CD4-positive, alpha-beta T cell treated with Interferon alpha-2 for 1 hour (primary cell): ENCODE data around the gene EIF4E1B.

ENCODE experiments used
- DNase-seq, 2 donors: peaks; one replicate each; pipeline ENCODE4 v3.0.0-alpha.2; 2020 to 2022

The EIF4E1B gene

DNA sequence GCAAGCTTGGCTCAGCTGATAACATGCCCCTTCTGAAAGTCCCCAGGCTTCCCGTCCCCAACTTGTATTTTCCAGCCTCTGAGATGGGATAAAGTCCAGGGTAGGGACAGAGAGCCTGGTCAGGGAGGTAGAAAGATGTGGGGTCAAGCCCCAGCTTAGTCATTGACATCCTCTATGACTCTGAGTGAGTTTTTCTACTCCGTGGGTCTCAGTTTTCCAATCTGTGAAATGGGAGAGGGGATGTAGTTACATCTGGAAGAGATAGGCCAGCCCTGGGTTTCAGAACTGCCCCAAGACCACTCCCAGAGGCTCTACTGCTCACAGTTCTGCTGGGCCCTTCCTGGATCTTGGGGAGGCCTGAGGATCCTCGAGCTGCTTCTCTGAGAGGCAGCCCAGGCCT, 23.6 kb upstream of the EIF4E1B start:
- DNase-seq = no peak

DNA sequence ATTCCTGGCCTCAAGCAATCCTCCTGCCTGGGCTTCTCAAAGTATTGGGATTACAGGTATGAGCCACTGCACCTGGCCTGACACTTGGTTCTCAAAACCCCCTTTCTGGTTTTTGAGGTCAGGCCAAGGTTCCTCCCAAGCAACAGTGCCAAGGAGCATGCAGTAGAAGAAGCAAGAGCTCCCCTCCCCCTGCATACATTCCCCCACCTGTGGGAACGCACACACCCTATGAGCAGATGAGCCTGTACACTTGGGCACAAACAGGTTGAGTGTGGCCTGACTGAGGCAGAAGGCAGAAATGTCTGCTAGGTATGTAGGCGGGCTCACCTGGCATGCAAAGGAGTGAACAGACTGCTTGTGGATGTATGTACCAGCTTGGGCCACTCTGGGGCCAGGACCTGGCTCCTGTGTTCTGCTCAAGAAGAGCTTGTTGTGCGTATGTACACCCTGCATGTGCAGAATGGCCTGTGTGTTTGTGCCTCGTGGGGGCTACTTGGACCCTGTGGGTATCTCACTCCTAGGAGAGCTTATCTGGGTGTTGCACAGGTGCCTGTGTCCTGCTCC, 22.3 kb upstream of the EIF4E1B start:
- DNase-seq = no peak

DNA sequence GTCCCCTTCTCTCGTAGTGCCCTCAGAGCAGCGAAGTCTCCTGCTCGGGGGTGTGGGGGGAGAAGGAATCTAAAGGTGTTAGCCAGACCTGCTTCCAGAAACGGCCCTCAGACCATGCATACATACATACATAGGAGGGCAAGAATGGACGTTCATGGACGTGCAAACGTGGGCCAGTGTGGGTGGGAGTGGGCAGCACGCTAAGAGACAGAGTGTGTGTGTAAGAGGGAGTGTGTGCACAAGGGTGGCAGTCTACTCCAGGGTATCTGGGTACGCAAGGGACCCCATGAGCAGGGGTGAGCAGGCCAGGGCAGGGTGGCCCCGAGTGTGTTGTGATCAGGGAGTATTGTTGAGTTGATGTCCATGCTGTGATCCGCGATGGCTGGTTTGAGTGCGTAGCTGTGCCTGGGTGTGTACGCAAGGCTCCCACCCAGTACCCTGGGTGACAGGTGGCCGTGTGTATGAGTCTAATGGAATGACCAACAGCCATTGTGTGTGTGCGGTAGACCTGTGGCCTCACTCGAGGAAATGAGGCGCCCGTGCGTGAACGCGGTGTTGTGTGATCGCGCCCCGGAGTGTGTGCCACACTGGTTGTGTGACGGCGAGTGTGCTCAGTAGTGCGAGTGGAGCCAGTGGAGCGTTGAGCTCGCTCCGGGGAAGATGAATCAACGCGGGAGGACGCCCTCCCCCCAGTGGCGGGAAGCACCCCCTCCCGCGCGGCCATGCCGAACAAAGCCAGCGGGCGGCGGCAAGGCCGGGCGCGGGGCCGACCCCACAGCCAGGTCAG, 21.3 kb upstream of the EIF4E1B start:
- DNase-seq = peak in 1 of 2 donors; percentile 10

DNA sequence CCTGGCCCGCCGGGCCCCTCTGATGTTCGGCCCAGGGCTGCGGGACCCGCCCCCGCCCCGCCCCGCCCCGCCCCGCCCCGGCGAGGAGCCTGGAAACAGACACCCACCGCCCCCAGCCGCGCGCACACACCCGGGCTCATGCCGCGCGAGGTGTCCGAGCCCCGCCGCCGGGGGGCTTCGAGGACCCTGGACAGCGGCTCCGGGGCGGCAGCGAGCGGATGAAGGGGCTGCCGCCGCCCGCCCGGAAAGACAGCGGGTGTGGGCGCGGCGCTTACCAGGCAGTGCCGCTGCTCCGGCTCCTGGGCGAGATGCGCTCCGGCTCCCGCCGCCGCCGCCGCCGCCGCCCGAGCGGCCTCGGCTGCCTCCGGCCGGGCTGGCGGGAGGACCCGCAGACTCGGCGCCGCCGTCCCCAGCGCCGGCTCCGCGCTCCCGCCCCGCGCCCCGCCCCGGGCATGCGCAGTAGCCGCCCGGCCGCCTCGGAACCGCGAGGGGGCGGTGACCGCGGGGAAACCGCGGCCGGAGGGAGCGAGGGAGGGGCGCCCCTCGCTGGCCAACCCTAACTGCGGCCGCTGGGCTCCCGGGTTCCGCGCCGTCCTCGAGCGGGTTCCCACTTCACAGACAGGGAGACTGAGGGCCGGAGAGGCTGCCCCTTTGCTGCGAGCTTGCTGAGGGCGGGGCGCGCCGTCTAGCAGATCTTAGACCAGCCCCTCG, 20.6 kb upstream of the EIF4E1B start, which contains the start of gene GPRIN1:
GPRIN1 (minus strand) TSS at position 433 of the 711 bp plus-strand sequence. CDS start 10,322 bp downstream, outside the sequence.
- DNase-seq = peak; percentile 44 to 67

DNA sequence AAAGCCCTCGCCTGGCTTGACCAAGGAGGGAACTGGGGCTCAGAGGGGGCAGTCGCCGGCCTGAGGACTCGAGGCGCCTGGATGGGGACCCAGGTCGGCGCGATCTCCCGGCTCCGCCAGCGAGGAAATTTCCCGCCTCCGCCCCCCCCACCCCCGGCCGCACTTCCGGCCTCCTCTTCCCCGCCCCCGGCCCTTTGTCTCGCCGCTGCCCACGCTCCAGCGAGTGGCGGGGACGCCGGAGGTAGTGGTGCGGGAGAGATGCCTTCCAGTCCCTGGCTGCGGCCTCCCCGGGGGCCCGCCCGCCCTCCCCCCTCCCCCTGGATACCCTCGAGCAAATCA, 20.1 kb upstream of the EIF4E1B start:
- DNase-seq = peak in 1 of 2 donors; percentile 7

DNA sequence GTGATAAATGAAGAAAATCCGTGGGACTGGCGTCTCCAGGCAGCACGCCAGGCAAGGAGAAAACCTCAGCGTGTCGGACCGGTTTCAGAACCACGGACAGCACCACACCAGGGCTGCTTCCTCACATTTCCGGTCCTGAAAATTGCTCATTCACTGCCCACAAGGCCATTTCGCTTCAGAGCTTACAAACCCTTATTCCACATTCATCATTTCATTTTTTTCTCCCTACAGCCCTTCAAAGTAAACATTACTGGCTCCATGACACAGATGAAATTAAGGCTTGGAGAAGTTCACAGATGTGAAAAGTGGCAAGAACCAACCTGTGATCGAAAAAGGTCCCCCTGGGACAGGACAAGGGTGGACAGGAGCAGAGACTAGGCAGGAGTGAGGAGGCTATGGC, 19.0 kb upstream of the EIF4E1B start:
- DNase-seq = peak; percentile 45 to 58

DNA sequence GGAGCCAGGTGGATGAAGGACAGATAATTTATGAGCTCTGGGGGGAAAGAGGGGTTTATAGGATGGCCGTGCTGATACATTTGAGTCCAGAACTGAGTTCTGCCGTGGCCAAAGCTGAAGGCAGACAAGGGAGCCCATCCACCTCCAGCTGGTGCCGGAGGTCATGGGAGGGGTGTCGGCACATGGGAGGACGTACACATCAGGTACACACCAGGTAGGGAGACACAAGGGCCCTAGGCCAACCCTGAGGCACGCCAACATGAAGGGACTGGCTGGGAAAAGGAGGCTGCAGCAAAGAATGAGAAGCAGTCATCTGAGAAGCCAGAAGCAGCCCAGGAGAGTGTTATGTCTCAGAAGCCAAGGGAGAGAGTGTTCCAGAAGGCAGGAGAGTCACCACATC, 18.5 kb upstream of the EIF4E1B start:
- no peak for DNase-seq

DNA sequence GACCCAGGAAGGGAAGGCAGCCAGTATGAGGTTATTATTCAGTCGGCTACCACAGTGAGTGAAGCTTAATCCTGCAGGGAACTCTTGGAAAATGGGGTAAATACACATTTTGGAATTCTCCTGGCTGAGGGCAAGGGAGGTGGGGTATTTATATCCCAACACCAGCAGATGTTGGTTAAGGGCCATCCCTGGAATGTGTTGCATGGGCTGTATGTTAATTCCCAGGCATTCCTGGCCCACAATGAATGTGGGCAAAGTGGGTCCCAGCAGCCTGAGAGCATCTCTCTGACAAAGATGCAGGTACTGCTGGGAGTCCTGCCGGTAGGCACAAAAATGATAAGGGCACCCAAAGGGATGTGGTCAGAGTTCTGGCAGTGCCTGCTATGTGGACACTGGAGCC, 17.6 kb upstream of the EIF4E1B start:
- no peak for DNase-seq

DNA sequence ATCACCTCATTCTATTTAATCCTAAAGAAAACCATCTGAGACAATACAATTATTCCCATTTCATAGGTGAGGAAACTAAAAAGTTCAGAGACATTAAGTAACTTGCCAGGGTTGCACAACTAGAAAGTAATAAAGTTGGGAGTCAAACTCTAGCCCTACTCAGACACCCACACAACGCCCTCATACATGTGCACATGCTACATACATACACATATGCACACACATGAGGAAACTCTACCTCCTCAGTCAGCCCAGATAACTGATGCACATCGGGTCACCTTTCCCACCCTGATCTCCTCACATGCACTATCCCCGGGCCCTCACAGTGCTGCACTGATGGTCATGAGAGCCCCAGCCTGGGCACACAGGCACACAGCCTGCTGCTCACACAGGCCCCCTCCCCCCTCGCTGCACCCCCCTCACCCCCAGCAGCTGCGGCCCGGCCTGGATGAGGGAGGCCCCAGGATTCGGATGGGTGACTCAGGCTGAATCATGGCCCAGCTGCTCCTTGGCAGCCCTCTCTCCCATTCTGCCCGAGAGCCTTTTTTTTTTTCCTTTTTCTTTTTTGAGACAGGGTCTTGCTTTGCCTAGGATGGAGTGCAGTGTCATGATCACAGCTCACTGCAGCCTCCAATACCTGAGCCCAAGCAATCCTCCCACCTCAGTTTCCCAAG, 15.5 kb upstream of the EIF4E1B start:
- no peak for DNase-seq

DNA sequence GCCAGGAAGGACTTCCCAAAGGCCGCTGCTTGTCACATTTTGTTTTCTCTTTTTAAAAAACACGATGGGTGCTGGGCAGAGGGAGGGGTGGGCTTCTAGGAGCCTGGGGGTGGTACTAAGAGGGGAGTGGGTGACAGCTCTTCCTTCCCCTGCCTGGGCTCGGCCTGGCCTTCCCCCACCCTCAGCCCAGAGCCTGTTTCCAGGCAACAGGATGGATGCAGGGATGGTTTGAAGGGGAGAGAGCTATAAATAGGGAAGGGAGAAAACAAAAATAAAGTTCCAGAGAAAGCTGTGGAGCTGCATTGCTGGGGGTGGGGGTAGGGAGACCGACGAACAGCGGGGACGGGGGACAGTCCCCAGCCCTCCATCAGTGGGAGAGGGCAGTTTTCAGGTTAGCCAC, 14.0 kb upstream of the EIF4E1B start:
- DNase-seq = no peak

DNA sequence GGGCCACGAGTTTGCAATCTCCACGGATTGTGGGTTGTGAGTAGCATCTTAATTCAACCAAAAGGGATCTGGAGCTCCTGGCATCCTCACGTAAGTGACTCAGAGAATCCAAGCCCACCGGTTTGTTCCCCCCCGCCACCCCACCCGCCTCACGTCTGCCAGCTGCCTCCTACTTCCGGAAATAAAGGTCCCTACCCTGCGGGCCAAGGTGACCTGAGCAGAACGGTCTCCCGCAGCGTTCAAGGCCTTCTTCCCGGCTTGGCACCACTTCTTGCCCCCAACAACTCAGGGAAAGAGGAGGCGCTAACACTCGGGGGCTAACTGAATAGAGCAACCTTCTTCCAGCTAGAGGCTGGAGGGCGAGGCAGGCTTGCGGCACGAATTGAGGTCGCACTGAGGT, 11.7 kb upstream of the EIF4E1B start:
- DNase-seq = no peak

DNA sequence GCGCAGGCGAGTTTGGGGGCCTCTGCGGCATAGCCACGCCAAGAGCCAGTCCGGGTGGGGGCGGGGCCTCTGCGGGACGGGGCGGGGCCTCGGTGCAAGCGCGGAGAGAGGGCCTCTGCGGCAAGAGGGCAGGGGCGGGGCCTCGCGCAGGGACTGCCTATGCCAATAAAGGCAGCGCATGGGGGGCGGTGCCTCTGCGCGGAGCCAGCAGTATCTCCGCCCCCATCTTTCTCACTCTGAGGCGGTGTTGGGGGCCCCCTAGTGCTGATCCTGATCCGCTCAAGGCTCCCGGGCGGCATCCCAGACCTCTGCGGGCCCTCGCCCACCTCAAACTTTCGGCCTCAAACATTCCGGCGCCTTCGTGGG, 11.3 kb upstream of the EIF4E1B start:
- DNase-seq = peak; percentile 84 to 85

DNA sequence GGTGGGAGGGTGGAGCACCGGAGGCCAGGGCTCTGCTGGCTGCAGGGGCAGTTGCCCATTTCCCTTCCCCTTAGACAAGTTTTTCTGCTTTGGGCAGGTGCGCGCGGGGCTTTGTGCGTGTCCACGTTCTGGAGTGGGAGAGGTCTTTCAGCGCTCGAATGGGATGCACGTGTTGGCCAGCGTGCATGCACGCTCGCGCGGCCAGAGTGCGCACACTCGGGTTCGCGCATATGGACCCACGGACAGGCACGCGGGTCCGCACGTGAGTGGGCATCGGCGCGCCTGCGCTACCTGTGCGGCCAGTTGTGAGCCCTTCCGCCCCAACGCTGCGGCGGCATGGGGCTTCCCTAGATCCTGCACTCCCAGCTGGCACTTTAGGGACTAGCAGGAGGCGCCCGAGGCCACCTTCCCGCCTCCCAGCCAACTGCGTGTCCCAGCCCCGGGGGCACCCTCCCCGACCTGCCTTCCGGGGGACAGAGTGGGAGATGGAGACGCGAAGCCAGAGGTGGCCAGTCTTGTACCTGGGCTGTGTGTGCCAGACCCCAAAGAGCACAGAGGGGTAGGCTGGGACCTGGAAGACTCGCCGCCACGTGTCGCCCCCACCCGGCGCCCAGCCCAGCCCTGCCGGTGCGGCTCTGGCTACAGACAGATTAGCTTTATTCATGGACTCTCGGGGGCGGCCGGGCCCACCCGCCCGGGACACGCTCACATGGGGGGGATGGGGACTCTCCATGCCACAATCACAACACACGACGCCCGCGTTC, 10.7 kb upstream of the EIF4E1B start:
- no peak for DNase-seq

DNA sequence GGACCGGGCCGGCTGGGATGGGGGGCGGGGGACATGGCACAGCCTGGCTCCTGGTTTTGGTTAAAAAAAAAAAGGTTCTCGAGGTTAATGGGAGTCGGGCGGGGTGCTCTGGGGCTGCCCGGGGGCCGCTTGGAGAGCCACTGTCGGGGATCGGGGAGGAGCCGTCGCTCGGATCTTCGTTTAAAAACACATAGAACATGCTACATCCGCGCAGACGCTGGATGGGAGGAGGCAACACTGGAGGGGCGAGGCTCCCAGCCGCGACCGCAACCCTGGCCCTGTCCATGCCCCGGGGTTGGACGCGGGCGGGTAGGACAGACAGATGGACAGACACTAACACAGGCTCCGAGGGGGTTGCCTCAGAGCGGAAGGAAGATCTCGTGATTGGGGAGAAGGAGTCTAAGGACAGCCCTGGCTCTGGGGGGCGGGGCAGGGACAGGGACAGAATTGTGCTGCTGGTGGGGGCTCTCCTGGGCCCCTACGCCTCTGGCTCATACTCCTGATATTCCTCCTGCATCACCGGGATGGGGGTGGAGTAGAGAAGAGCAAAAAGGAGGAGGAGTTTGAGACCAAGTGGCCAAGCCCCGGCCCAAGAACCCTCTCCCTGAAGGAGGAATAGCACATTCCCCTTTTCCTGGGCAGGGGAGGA, 10.0 kb upstream of the EIF4E1B start:
- DNase-seq = peak in 1 of 2 donors; percentile 12

DNA sequence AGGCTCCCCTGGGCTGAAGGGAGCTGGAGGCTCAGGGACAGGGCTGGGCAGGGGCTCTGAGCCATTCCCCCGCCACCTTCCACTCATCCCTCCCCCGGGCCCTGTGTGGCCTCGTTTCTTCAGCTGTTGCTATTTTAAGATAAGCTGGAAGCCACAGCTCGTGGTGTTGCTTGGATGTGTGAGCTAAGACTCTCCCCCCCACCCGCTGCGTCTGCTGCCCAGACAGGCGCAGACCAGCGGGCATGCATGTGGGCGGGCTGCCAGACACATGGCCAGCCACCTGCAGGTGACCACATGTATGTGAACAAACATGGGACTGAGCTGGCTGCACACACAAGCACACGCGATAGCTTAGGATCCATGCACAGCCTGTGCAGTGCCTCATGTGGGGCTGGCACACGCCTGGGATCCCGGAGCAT, 8.8 kb upstream of the EIF4E1B start:
- no peak for DNase-seq

DNA sequence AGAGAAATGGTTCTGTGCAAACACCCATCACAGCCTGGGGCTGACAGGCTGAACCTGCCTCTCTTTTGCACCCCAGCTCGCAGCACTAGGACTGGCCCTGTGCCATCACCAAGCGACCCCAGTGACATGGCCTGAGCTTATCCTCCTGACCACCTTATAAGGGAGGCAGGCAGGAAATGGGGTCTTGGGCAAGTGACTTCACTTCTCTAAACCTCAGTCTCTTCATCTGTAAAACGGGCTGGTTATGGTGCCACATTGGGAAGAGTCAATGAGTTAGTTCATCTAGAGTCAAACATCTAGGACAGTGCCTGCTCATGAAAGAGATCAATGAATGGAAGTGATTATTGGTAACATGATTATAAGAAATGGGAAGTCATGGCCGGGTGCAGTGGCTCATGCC, 6.3 kb upstream of the EIF4E1B start:
- no peak for DNase-seq

DNA sequence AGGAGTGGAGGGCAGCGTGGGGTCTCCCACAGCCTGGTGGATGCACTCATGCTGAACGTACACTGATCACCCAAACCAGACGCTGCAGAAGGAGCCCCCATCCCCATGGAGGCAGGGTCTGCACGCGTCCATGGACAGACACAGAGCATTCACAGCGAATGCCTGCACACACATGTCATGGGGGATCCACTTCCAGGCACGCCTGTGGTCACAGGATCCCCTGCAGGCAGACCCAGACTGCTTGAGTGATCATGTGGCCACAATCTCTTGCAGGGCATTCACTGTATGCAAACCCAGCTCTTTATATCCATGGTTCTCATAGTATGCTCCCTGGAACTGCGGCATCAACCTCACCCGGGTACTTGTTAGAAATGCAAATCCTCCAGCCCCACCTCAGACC, 5.5 kb upstream of the EIF4E1B start:
- DNase-seq = no peak

DNA sequence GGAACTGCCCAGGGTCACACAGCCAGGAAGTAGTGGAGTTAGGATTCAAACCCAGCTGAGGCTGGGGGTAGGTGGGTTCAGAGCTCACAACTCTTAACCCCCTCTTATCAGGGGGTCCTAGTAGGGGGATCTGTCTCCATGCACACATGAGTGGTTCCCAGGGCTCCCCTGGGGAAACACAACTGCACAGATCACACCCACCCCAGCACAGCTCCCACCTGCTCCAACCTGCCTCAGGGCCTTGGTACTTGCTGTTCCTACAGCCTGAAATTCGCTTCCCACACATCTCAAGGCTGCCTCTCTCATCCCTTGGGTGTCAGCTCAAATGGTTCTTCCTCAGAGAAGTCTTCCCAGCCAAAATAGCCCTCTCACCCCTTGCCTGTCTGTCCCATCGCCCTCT, 5.0 kb upstream of the EIF4E1B start:
- no peak for DNase-seq

DNA sequence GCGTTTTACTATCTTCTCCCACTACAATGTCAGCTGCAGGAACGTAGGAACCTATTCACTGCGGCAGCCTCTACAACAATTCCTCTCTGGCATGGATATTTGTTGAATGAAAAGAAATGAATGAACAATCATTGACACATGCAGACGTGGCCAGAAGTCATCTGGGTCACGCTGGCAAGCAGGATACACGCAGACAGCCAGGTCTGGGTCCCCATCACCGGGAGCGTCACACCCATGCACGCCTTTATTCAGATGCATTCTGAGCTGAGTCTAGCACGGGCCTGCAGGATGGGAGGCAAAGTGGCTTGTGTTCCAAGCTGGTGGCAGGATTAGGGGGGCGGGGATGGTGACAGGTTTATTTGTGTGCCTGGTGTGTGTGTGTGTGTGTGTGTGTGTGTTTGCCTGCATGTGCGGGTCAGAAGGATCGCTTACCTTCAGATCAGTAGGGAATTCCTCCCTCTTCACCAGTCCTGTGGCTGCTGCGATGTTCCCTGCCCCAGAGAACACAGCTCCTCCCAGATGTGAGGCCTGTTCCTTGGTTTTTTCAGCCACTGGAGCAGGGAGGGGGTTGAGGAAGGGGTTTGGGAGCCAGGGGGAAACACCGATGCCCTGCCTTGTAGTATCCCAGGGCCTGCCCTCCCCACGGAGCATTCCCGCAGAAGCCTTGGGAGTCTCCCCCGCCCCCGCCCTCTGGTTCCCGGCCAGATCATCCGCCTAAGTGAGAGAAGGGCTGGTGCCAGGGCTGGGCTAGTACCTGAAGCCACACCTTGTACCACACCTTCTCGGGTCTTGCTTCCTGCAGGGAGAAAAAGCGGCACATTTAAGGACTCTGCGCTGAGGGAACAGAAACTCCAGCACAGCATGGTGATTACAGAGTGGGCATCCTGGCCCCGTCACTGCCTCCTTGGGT, 4.3 kb upstream of the EIF4E1B start:
- DNase-seq = no peak

DNA sequence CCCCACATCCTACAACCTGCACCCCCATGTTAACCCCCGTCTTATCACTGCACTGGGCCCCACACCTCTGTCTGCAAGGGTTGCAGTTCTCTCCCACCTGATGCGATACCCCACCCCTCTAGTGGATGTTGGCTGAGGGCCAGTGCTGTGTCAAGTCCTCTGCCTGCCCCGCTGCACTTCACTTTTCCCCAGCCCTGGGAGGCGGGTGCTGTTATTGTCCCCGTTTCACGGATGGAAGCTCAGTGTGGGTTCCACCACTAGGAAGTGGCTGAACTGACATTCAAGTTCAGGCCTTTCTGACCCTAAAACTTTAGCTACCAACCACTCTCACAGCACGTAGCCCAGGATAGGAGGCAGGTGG, 3.6 kb upstream of the EIF4E1B start:
- no peak for DNase-seq

DNA sequence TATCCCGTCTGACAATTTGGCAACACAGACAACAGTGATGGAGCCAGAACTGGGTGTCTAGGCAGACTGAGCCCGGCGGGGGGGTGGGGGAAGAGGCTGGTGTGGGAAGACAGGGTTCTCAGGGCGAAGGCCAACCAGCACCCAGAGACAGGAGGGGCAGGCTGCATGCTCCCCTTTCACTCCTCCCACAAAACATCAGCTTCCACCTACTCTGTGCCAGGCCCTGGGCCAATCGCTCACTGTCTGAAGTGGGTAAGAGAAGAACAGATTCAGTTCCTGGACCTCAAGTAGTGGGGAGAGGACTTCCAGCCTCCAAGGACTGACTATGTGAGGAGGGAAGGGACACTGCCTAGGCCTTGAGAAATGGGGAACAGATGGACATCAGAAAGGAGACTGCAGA, 2.9 kb upstream of the EIF4E1B start:
- no peak for DNase-seq
